Gastroesophageal sphincter (tissue), 4 donors: ENCODE results near the gene MFSD2A. TPM values are rescaled to one million over a fixed set of nuclear protein-coding genes. Genes with fewer than 3 reads are reported as not detected.
"Not testable (repeated sequence)": the region's sequence is repeated elsewhere in the genome, so short reads cannot be mapped to it uniquely, and the experiment has no call there.

Experiments
- ATAC-seq: fragments of 150-250 bp; one replicate; pipeline ENCODE4 v1.9.1; 2016; ENCODE audit warnings: mild to moderate bottlenecking, moderate library complexity
- H3K27ac ChIP-seq, 4 donors: fragments of 200-600 bp; sonication (generic) in 3 of 4; 1 replicate in 3 of 4; 2 replicates in 1 of 4; pipeline ENCODE4 v1.5.1; 2016 to 2019
- H3K27me3 ChIP-seq: fragments of 200-600 bp; sonication (generic); one replicate; pipeline ENCODE4 v1.5.1; 2019
- H3K36me3 ChIP-seq, 2 donors: fragments of 200-600 bp; sonication (generic); one replicate each; pipeline ENCODE4 v1.5.1; 2019; ENCODE audit warnings: control low read depth in 1 of 2
- H3K4me1 ChIP-seq, 3 donors: fragments of 200-600 bp; sonication (generic); 1 replicate in 2 of 3; 2 replicates in 1 of 3; pipeline ENCODE4 v1.5.1; 2016 to 2019; ENCODE audit warnings: control low read depth in 2 of 3
- H3K4me3 ChIP-seq, 2 donors: fragments of 200-600 bp; sonication (generic); one replicate each; pipeline ENCODE4 v1.5.1; 2019; ENCODE audit warnings: mild to moderate bottlenecking in 1 of 2, moderate library complexity in 1 of 2
- H3K9me3 ChIP-seq, 3 donors: fragments of 200-600 bp; sonication (generic); one replicate each; pipeline ENCODE4 v1.5.1; 2017 to 2019; ENCODE audit warnings: control low read depth in 2 of 3
- EP300 ChIP-seq: sonication (generic); formaldehyde crosslinking; IDR thresholded peaks from one replicate; pipeline ENCODE4 v1.6.1; 2017; ENCODE audit warnings: antibody characterized with exemption, mild to moderate bottlenecking
- POLR2A ChIP-seq, 2 donors: fragments of 450-650 bp; IDR thresholded peaks; one replicate each; pipeline ENCODE4 v1.6.1; 2017; ENCODE audit warnings: antibody characterized with exemption in 2 of 2, mild to moderate bottlenecking in 2 of 2, moderate library complexity in 1 of 2
- POLR2AphosphoS5 ChIP-seq: sonication (generic); formaldehyde crosslinking; IDR thresholded peaks from one replicate; pipeline ENCODE4 v1.6.1; 2017; ENCODE audit warnings: antibody characterized with exemption
- WGBS, 2 donors: methylation state at CpG; one replicate each; pipeline ENCODE4 v1.1.5; 2018; ENCODE audit warnings: low coverage in 1 of 2; 5-methylcytosine and 5-hydroxymethylcytosine counted together
- total RNA-seq, 4 donors: library from RNA; depleted of rRNA; stranded (reverse); fragments of >200 nt; gene quantifications; one replicate each; pipeline ENCODE4 v1.1.0, GENCODE V29; 2016
- TF ChIP-seq, protein P1 (sequence below), 4 experiments: fragments of 200-600 bp in 2 of 4; fragments of 450-650 bp in 2 of 4; sonication (generic) in 1 of 4; IDR thresholded peaks; one replicate each; pipeline ENCODE4 v1.5.1; 2017 to 2019; ENCODE audit warnings: antibody characterized with exemption in 4 of 4, mild to moderate bottlenecking in 2 of 4, moderate library complexity in 2 of 4

The MFSD2A gene
- total RNA-seq, 4 donors from 2014 or later, result 0.84 to 4.8 (median 1.4) TPM

DNA sequence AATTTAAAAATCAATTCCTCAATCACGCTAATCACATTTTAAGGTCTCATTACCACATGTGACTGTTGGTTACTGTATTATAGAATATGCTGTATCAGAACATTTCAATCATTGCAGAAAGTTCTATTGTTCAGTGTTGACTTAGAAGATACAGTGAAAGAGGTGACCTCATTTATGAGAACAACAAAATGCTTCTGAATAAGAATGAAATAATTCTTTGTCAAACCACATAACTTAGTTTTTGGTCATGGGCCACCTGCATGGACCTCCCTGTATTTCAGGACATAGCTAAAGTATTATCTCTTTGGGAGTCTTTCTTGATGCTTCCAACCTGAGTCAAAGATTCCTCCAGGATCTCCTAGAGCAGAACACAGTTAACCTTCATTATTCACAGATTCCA, 22.3 kb downstream of the MFSD2A start:
- no peak overlapping the region for H3K27ac ChIP-seq
- TF ChIP-seq POLR2A (IDR thresholded peaks at IDR 0.05), result no peak
- TF ChIP-seq POLR2AphosphoS5, result no peak
- no peak for TF ChIP-seq EP300
- TF ChIP-seq, protein P1, sequence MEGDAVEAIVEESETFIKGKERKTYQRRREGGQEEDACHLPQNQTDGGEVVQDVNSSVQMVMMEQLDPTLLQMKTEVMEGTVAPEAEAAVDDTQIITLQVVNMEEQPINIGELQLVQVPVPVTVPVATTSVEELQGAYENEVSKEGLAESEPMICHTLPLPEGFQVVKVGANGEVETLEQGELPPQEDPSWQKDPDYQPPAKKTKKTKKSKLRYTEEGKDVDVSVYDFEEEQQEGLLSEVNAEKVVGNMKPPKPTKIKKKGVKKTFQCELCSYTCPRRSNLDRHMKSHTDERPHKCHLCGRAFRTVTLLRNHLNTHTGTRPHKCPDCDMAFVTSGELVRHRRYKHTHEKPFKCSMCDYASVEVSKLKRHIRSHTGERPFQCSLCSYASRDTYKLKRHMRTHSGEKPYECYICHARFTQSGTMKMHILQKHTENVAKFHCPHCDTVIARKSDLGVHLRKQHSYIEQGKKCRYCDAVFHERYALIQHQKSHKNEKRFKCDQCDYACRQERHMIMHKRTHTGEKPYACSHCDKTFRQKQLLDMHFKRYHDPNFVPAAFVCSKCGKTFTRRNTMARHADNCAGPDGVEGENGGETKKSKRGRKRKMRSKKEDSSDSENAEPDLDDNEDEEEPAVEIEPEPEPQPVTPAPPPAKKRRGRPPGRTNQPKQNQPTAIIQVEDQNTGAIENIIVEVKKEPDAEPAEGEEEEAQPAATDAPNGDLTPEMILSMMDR (IDR thresholded peaks at IDR 0.05), result no peak
- no peak for ATAC-seq
- H3K4me1 ChIP-seq, result peaks cover 0 to 5% (median 3%) of the 10 kb centered on the region in 3 donors
- no peak overlapping the region for H3K4me3 ChIP-seq
- H3K9me3 ChIP-seq, result no peaks in the 10 kb centered on the region
- H3K27me3 ChIP-seq, result peaks cover 13% of the 10 kb centered on the region
- H3K36me3 ChIP-seq, result no peaks in the 10 kb centered on the region
- WGBS, 2 donors, result 90% methylated on average over 1 of the region's 1 CpG

DNA sequence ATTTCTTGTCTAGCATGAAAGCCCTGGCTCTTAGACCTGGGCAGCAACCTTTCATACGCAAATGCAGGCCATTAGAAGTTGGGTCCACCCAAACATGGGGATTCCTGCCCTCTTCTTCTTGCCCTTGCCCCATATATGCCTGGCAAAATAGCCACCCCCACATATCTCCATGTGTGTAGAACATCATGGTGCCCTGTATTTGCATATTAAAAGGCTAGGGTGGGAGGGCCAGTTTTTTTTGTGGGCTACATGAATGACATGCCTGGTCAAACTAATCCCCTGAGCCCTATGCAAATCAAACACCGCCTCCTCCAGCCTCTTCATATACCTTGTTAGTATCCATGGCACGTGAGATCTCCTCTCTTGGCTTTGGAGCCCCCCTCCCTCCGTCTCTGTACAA, 24.7 kb downstream of the MFSD2A start:
- no peaks in the 10 kb centered on the region for H3K4me1 ChIP-seq
- H3K4me3 ChIP-seq, result no peak overlapping the region
- no peaks in the 10 kb centered on the region for H3K36me3 ChIP-seq
- TF ChIP-seq EP300 (no peak), POLR2A (IDR thresholded peaks at IDR 0.05) (no peak)
- no peaks in the 10 kb centered on the region for H3K9me3 ChIP-seq
- ATAC-seq, result no peak
- 80 to 100% methylated on average over 1 to 3 of the region's 4 CpGs for WGBS, 2 donors
- H3K27me3 ChIP-seq, result peaks cover under 1% of the 10 kb centered on the region
- H3K27ac ChIP-seq, result no peak overlapping the region

DNA sequence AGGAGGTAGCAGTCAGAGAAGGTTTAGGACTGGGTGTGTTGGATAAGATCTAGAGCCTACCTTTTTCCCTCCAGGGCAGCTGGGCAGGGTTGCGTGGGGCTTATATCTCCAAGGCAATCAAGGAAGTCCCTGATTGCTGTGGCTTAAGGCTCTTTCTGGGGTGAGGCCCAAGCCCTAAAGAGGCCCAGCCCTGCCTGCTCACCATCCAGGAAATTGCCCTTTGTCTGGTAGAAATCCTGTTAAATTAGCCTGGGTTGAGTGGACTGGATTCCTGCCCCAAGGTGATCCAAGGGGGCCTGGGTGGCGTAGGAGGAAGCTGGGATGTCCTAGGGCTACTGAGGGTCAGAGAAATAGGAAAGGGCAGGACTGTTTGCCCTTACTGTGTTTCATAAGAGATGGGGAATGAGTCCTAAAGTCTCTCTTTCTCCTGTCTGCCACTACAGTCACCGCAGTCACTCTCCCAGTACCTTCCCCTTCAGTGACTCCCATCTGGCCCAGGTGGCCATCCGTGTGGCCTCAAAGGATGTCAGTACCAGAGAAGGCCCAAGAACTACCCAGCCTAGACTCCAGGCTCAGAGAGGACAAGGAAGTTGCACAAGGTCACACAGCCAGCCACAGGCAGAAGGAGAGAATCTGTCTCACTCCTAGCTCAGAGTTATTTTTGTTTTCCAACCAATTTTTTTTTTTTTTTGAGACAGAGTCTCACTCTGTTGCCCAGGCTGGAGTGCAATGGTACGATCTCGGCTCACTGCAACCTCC, 25.8 kb downstream of the MFSD2A start:
- Histone ChIP-seq H3K4me3 (no peak overlapping the region), H3K9me3 (no peaks in the 10 kb centered on the region), H3K27ac (no peak overlapping the region), H3K36me3 (no peaks in the 10 kb centered on the region), H3K4me1 (no peaks in the 10 kb centered on the region), H3K27me3 (no peaks in the 10 kb centered on the region)
- WGBS, 2 donors, result 78 to 100% methylated on average over 1 to 5 of the region's 6 CpGs
- no peak for TF ChIP-seq POLR2AphosphoS5
- no peak for ATAC-seq

DNA sequence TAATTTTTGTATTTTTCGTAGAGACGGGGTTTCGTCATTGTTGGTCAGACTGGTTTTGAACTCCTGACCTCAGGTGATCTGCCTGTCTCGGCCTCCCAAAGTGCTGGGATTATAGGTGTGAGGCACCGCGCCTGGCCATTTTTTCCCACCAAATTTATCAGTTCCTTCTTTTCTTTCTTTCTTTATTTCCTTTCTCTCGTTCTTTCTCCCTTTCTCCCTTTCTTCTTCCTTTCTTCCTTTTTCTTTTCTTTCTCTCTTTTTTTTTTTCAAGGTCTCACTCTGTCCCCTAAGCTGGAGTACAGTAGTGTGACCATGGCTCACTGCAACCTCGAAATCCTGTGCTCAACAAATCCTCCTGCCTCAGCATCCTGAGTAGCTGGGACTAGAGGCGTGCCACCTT, 26.4 kb downstream of the MFSD2A start:
- Histone ChIP-seq H3K4me1 (no peaks in the 10 kb centered on the region), H3K27me3 (no peaks in the 10 kb centered on the region), H3K27ac (no peak overlapping the region), H3K4me3 (no peak overlapping the region), H3K9me3 (no peaks in the 10 kb centered on the region), H3K36me3 (no peaks in the 10 kb centered on the region)
- TF ChIP-seq POLR2A (IDR thresholded peaks at IDR 0.05), result no peak
- TF ChIP-seq POLR2AphosphoS5, result no peak
- TF ChIP-seq, protein P1 (IDR thresholded peaks at IDR 0.05), result no peak
- no peak for TF ChIP-seq EP300
- no peak for ATAC-seq
- 90 to 96% methylated on average over 7 to 9 of the region's 9 CpGs for WGBS, 2 donors

DNA sequence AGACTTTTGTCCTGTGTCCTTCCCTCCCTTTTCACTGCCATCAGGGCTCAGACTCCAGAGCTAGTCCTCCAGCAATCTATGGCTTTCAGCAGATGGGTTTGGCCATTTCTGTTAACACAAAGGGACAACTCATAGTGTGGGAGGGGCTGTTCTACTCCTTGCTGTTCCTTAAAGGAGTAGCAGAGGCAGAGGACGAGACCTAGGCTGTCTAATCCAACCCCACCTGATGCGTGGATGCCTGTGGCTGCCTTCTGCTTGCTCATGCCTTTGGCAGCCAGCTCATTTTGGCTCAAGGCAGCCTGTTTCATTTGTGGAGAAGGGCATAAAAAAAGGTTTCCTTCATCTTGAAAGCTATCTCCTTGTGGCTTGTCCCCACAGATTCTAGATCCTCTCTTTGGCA, 27.0 kb downstream of the MFSD2A start:
- no peak overlapping the region for H3K27ac ChIP-seq
- no peaks in the 10 kb centered on the region for H3K27me3 ChIP-seq
- H3K4me1 ChIP-seq, result no peaks in the 10 kb centered on the region
- no peaks in the 10 kb centered on the region for H3K36me3 ChIP-seq
- no peak overlapping the region for H3K4me3 ChIP-seq
- no peaks in the 10 kb centered on the region for H3K9me3 ChIP-seq
- no peak for ATAC-seq
- 59 to 60% methylated on average over 1 to 2 of the region's 2 CpGs for WGBS, 2 donors
- no peak for TF ChIP-seq POLR2AphosphoS5
- TF ChIP-seq EP300, result no peak
- no peak for TF ChIP-seq POLR2A (IDR thresholded peaks at IDR 0.05)
- TF ChIP-seq, protein P1 (IDR thresholded peaks at IDR 0.05), result no peak

DNA sequence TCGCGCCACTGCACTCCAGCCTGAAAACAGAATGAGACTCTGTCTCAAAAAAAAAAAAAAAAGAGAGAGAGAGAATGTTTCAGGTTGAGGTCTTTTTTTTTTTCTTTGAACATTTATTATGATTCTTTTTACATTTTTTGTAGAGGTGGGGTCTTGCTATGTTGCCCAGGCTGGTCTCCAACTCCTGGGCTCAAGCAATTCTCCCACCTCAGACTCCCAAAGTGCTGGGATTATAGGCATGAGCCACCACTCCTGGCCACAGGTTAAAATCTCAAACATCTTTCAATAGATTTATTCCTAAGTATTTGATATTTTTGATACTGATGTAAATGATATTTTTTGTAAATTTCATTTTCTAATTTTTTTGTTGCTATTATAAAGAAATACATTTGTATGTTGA, 29.5 kb downstream of the MFSD2A start:
- not testable (repeated sequence) for H3K9me3 ChIP-seq, H3K4me3 ChIP-seq, H3K36me3 ChIP-seq, H3K4me1 ChIP-seq, H3K27me3 ChIP-seq, ATAC-seq, H3K27ac ChIP-seq
- WGBS, 2 donors, result 90% methylated on average over 2 of the region's 2 CpGs; no CpG with 5 or more reads in 1 of the 2 donors
